ENCODE data around the gene ARHGDIG.

ARHGDIG gene

GRCh38 chr16:265711-266110 is 14.7 kb upstream of the ARHGDIG start:
- TF ChIP-seq POLR2AphosphoS5 (IDR thresholded peaks at IDR 0.05; ENCODE audit: low read depth, low read length) (no peak), REST (IDR thresholded peaks at IDR 0.05; ENCODE audit: insufficient read depth in 1 of 2, low read depth in 2 of 2, low read length in 2 of 2) (no peak), SIN3A (IDR thresholded peaks at IDR 0.05; ENCODE audit: borderline replicate concordance, insufficient read depth, low read length) (no peak), TAF1 (IDR thresholded peaks at IDR 0.05; ENCODE audit: borderline replicate concordance, insufficient read depth, low read length) (no peak), FOXP2 (optimal IDR thresholded peaks at IDR 0.05; ENCODE audit: borderline replicate concordance, extremely low read depth, extremely low read length, insufficient read depth) (no peak)

- no peak for TF ChIP-seq SIN3A (IDR thresholded peaks at IDR 0.05; ENCODE audit: borderline replicate concordance, insufficient read depth, low read length)
- TF ChIP-seq FOXP2 (optimal IDR thresholded peaks at IDR 0.05; ENCODE audit: borderline replicate concordance, extremely low read depth, extremely low read length, insufficient read depth): no peak
- no peak for TF ChIP-seq REST (IDR thresholded peaks at IDR 0.05; ENCODE audit: insufficient read depth in 1 of 2, low read depth in 2 of 2, low read length in 2 of 2)
- no peak for TF ChIP-seq TAF1 (IDR thresholded peaks at IDR 0.05; ENCODE audit: borderline replicate concordance, insufficient read depth, low read length)
- no peak for TF ChIP-seq POLR2AphosphoS5 (IDR thresholded peaks at IDR 0.05; ENCODE audit: low read depth, low read length)
Measured at GRCh38 chr16:266258-267164, 13.9 kb upstream of the ARHGDIG start.

GRCh38 chr16:268141-269053 is 12.0 kb upstream of the ARHGDIG start:
- no peak for TF ChIP-seq TAF1 (IDR thresholded peaks at IDR 0.05; ENCODE audit: borderline replicate concordance, insufficient read depth, low read length)
- TF ChIP-seq POLR2AphosphoS5 (IDR thresholded peaks at IDR 0.05; ENCODE audit: low read depth, low read length): no peak
- TF ChIP-seq SIN3A (IDR thresholded peaks at IDR 0.05; ENCODE audit: borderline replicate concordance, insufficient read depth, low read length): no peak

- TF ChIP-seq FOXP2 (optimal IDR thresholded peaks at IDR 0.05; ENCODE audit: borderline replicate concordance, extremely low read depth, extremely low read length, insufficient read depth) (no peak), SIN3A (IDR thresholded peaks at IDR 0.05; ENCODE audit: borderline replicate concordance, insufficient read depth, low read length) (no peak), POLR2AphosphoS5 (IDR thresholded peaks at IDR 0.05; ENCODE audit: low read depth, low read length) (no peak), REST (IDR thresholded peaks at IDR 0.05; ENCODE audit: insufficient read depth in 1 of 2, low read depth in 2 of 2, low read length in 2 of 2) (no peak), TAF1 (IDR thresholded peaks at IDR 0.05; ENCODE audit: borderline replicate concordance, insufficient read depth, low read length) (no peak)
Measured at GRCh38 chr16:269061-269796, 11.2 kb upstream of the ARHGDIG start.
